Keratinocyte (primary cell): ENCODE results near the gene ARHGAP24. TPM values are rescaled to one million over a fixed set of nuclear protein-coding genes. Genes with fewer than 3 reads are reported as not detected.

Experiments used
- DNase-seq: peaks from one replicate; pipeline ENCODE4 v3.0.0-alpha.2; 2011; ENCODE audit warnings: low read depth, missing footprints, low spot score
- FAIRE-seq: peaks from 2 replicates; lab custom pipeline; 2011; peaks lifted over from hg19 to GRCh38; lab: Jason Lieb, UNC
- H2AFZ ChIP-seq: 2 replicates; pipeline ENCODE4 v1.6.0; 2012; ENCODE audit warnings: low read length, control low read depth, inconsistent platforms; ENCODE audit not compliant: control insufficient read depth
- H3K27ac ChIP-seq: 2 replicates; pipeline ENCODE4 v1.5.1; 2011; ENCODE audit warnings: low read length; ENCODE audit not compliant: control insufficient read depth, insufficient read depth
- H3K27me3 ChIP-seq: 3 replicates; pipeline ENCODE4 v1.6.0; 2011; ENCODE audit warnings: low read length; ENCODE audit not compliant: control insufficient read depth, insufficient read depth; ENCODE audit errors: extremely low read depth
- H3K36me3 ChIP-seq, 2 experiments: 2 replicates in 1 of 2; 3 replicates in 1 of 2; pipeline ENCODE4 v1.5.1; 2011; ENCODE audit warnings: low read length in 2 of 2, mild to moderate bottlenecking in 1 of 2; ENCODE audit not compliant: control insufficient read depth in 2 of 2, insufficient read depth in 2 of 2; ENCODE audit errors: extremely low read depth in 1 of 2
- H3K4me1 ChIP-seq: 3 replicates; pipeline ENCODE4 v1.5.1; 2011; ENCODE audit warnings: low read length; ENCODE audit not compliant: control insufficient read depth, insufficient read depth; ENCODE audit errors: extremely low read depth
- H3K4me2 ChIP-seq: 3 replicates; pipeline ENCODE4 v1.6.0; 2011; ENCODE audit warnings: low read depth, low read length; ENCODE audit not compliant: control insufficient read depth, insufficient read depth; ENCODE audit errors: extremely low read depth
- H3K4me3 ChIP-seq, 3 experiments: fragments of 200-600 bp in 1 of 3; sonication (generic) in 1 of 3; 2 replicates in 2 of 3; 3 replicates in 1 of 3; pipeline ENCODE4 v1.5.1; 2011 to 2016; ENCODE audit warnings: low read length in 3 of 3, mild to moderate bottlenecking in 3 of 3, control low read depth in 2 of 3, inconsistent platforms in 1 of 3, low read depth in 1 of 3, mixed read lengths in 1 of 3, mixed run types in 1 of 3, moderate library complexity in 1 of 3; ENCODE audit not compliant: control insufficient read depth in 2 of 3, insufficient read depth in 2 of 3; ENCODE audit errors: extremely low read depth in 1 of 3
- H3K79me2 ChIP-seq: 2 replicates; pipeline ENCODE4 v1.6.0; 2012; ENCODE audit warnings: low read length; ENCODE audit not compliant: control insufficient read depth, insufficient read depth
- H3K9ac ChIP-seq: 3 replicates; pipeline ENCODE4 v1.6.0; 2011; ENCODE audit warnings: low read length; ENCODE audit not compliant: control insufficient read depth, insufficient read depth; ENCODE audit errors: extremely low read depth
- H3K9me1 ChIP-seq: 3 replicates; pipeline ENCODE4 v1.6.0; 2011; ENCODE audit warnings: low read length; ENCODE audit not compliant: control insufficient read depth, insufficient read depth; ENCODE audit errors: extremely low read depth
- H3K9me3 ChIP-seq: 2 replicates; pipeline ENCODE4 v1.5.1; 2012; ENCODE audit warnings: low read depth, low read length; ENCODE audit not compliant: control insufficient read depth
- H4K20me1 ChIP-seq: 3 replicates; pipeline ENCODE4 v1.6.0; 2011; ENCODE audit warnings: low read length; ENCODE audit not compliant: control insufficient read depth, insufficient read depth; ENCODE audit errors: extremely low read depth
- EZH2 ChIP-seq: IDR thresholded peaks from one replicate; pipeline ENCODE4 v1.6.1; 2012; ENCODE audit warnings: inconsistent platforms, mild to moderate bottlenecking, low read length, moderate library complexity
- dilution Hi-C: fragments of 300-500 bp; cut with MboI; formaldehyde crosslinking; loops from one replicate; pipeline ENCODE4 v1.7.0; 2020; ENCODE audit warnings: low sequenced_read_pairs; ENCODE audit not compliant: extremely low pct_ligation_motif_present
- polyA plus RNA-seq, 5 experiments: library from polyadenylated mRNA; depleted of rRNA in 3 of 5; stranded (reverse) in 3 of 5; stranded (forward) in 1 of 5; unstranded in 1 of 5; fragments of >200 nt; gene quantifications; 1 replicate in 1 of 5; 2 replicates in 3 of 5; 3 replicates in 1 of 5; pipeline versions ENCODE4 v1.2.1 to v1.2.3, GENCODE V29; 2011 to 2012; ENCODE audit warnings: missing spikeins in 2 of 5, low read depth in 1 of 5, low replicate concordance in 1 of 5
- TF ChIP-seq, protein P1 (sequence below), 3 experiments: IDR thresholded peaks in 1 of 3; conservative IDR thresholded peaks in 1 of 3; optimal IDR thresholded peaks in 1 of 3; 2 replicates in 2 of 3; 3 replicates in 1 of 3; pipeline versions ENCODE3 to v1.5.1; 2011; ENCODE audit warnings: low read length in 3 of 3, mild to moderate bottlenecking in 3 of 3, moderate library complexity in 2 of 3, control low read depth in 1 of 3, inconsistent platforms in 1 of 3; ENCODE audit not compliant: insufficient read depth in 2 of 3; ENCODE audit errors: extremely low read depth in 1 of 3

The ARHGAP24 gene
- polyA plus RNA-seq, 1 donor (not counting 4 experiments of a cell fraction or from before 2014, with no cell fraction given) = 0.87 TPM

DNA sequence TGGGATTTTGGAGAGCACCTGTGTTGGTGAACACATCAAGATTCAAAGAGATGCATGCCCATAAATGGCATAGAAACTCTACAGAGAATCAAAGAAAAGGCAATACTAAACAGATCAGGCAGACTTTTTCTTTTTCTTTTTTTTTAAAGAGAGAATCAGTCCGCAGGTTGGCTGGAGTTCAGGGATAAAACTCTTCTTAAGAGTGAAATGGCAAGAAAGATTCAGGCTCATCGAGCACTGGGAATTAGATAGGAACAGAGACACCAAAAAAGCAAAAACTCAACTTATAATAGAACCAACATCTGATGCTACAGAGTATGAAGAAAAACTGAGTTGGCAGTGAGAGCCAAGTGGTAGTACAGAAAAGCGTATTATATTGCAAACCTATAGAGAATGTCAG is 314.3 kb downstream of the ARHGAP24 start:
- Histone ChIP-seq H3K9me1 (no peaks in the 10 kb centered on the region), H3K9ac (no peak overlapping the region), H3K27me3 (no peaks in the 10 kb centered on the region), H3K36me3 (no peaks in the 10 kb centered on the region), H3K4me3 (no peak overlapping the region), H3K9me3 (no peaks in the 10 kb centered on the region), H3K79me2 (no peaks in the 10 kb centered on the region), H2AFZ (no peak overlapping the region), H4K20me1 (no peaks in the 10 kb centered on the region), H3K4me1 (no peaks in the 10 kb centered on the region), H3K4me2 (no peak overlapping the region), H3K27ac (no peak overlapping the region)
- TF ChIP-seq, protein P1, sequence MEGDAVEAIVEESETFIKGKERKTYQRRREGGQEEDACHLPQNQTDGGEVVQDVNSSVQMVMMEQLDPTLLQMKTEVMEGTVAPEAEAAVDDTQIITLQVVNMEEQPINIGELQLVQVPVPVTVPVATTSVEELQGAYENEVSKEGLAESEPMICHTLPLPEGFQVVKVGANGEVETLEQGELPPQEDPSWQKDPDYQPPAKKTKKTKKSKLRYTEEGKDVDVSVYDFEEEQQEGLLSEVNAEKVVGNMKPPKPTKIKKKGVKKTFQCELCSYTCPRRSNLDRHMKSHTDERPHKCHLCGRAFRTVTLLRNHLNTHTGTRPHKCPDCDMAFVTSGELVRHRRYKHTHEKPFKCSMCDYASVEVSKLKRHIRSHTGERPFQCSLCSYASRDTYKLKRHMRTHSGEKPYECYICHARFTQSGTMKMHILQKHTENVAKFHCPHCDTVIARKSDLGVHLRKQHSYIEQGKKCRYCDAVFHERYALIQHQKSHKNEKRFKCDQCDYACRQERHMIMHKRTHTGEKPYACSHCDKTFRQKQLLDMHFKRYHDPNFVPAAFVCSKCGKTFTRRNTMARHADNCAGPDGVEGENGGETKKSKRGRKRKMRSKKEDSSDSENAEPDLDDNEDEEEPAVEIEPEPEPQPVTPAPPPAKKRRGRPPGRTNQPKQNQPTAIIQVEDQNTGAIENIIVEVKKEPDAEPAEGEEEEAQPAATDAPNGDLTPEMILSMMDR (optimal IDR thresholded peaks at IDR 0.05 in 1 of 3, IDR thresholded peaks at IDR 0.05 in 1 of 3, conservative IDR thresholded peaks at IDR 0.05 in 1 of 3; ENCODE audit: extremely low read depth in 1 of 3, insufficient read depth in 2 of 3, low read length in 3 of 3) = no peak
- no peak for TF ChIP-seq EZH2
- DNase-seq (no peak), FAIRE-seq (no peak)
- dilution Hi-C loops = no loop called here

DNA sequence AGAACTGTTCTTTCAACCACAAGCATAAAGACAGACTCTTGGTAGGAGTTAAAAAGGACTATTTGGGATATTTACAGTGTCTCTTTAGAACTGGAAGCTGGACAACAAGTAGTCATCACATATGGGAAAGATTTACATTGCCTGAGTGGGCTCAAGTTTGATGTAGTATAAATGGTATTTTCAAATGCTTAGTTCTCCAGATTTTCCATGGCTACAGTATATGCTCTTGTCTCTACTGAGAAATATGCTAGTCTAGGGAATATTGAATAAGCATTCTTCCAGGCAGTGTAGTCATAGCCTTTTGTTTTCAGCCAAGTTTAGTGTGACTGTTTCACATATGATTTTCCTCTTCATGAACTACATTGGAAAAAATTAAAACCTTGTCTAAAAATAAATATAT is 315.6 kb downstream of the ARHGAP24 start:
- Histone ChIP-seq H3K4me2 (no peak overlapping the region), H3K36me3 (no peaks in the 10 kb centered on the region), H3K9me3 (no peaks in the 10 kb centered on the region), H3K79me2 (no peaks in the 10 kb centered on the region), H3K27ac (no peak overlapping the region), H3K9ac (no peak overlapping the region), H3K27me3 (no peaks in the 10 kb centered on the region), H3K4me1 (no peaks in the 10 kb centered on the region), H3K4me3 (no peak overlapping the region), H3K9me1 (no peaks in the 10 kb centered on the region), H4K20me1 (no peaks in the 10 kb centered on the region), H2AFZ (no peak overlapping the region)
- FAIRE-seq (no peak), DNase-seq (no peak)
- dilution Hi-C loops = no loop called here
- TF ChIP-seq, protein P1 (optimal IDR thresholded peaks at IDR 0.05 in 1 of 3, IDR thresholded peaks at IDR 0.05 in 1 of 3, conservative IDR thresholded peaks at IDR 0.05 in 1 of 3; ENCODE audit: extremely low read depth in 1 of 3, insufficient read depth in 2 of 3, low read length in 3 of 3) = no peak
- TF ChIP-seq EZH2 = no peak
